Measurements from ENCODE around the gene ADGRA3.

ADGRA3 gene

GRCh38 chr4:22488106-22488505 lies 27.8 kb downstream of the ADGRA3 start:
- no peak for TF ChIP-seq CTCF (IDR thresholded peaks at IDR 0.05)

GRCh38 chr4:22487328-22487727 lies 28.5 kb downstream of the ADGRA3 start:
- TF ChIP-seq CTCF (IDR thresholded peaks at IDR 0.05) = no peak

- TF ChIP-seq CTCF (IDR thresholded peaks at IDR 0.05) = no peak
These were observed 29.6 kb downstream of the ADGRA3 start for GRCh38 chr4:22486276-22486675.

- TF ChIP-seq CTCF (IDR thresholded peaks at IDR 0.05) = no peak
These were observed 30.1 kb downstream of the ADGRA3 start for GRCh38 chr4:22485737-22486136.

GRCh38 chr4:22483551-22483981 lies 32.3 kb downstream of the ADGRA3 start:
- no peak for TF ChIP-seq CTCF (IDR thresholded peaks at IDR 0.05)

GRCh38 chr4:22482250-22483127 lies 33.4 kb downstream of the ADGRA3 start:
- TF ChIP-seq CTCF (IDR thresholded peaks at IDR 0.05) = no peak

GRCh38 chr4:22480675-22481327 lies 35.1 kb downstream of the ADGRA3 start:
- TF ChIP-seq CTCF (IDR thresholded peaks at IDR 0.05) = no peak

All from LNCAP (cell line).